NCI-H526 (cell line): ENCODE measurements around the gene RGS5.
"Not testable (repeated sequence)": the region's sequence is repeated elsewhere in the genome, so short reads cannot be mapped to it uniquely, and the experiment has no call there.

Experiments used
- DNase-seq, 2 experiments: peaks; one replicate each; lab custom pipeline; 2025; lab: John Stamatoyannopoulos, UW

RGS5 gene

GRCh38 chr1:163202833-163203451 lies at the start of gene RGS5:
RGS5 (minus strand) TSS chr1:163202916; CDS start chr1:163202835, 81 bp downstream.
- no peak for DNase-seq

- DNase-seq, result no peak
Measured at GRCh38 chr1:163250382-163250974, 47.8 kb upstream of the RGS5 start.

- DNase-seq, result no peak
Measured at GRCh38 chr1:163248064-163248463, 45.3 kb upstream of the RGS5 start.

- not testable (repeated sequence) for DNase-seq
Measured at GRCh38 chr1:163244648-163245047, 41.9 kb upstream of the RGS5 start.

GRCh38 chr1:163241746-163242145 lies 39.0 kb upstream of the RGS5 start:
- DNase-seq, result no peak

GRCh38 chr1:163240705-163241104 lies 38.0 kb upstream of the RGS5 start:
- no peak for DNase-seq

GRCh38 chr1:163233643-163234042 lies 30.9 kb upstream of the RGS5 start:
- DNase-seq, result not testable (repeated sequence)

- DNase-seq, result no peak
Measured at GRCh38 chr1:163231385-163231784, 28.7 kb upstream of the RGS5 start.

GRCh38 chr1:163230827-163231226 lies 28.1 kb upstream of the RGS5 start:
- DNase-seq, result no peak

- not testable (repeated sequence) for DNase-seq
Measured at GRCh38 chr1:163228271-163228670, 25.6 kb upstream of the RGS5 start.

- no peak for DNase-seq
Measured at GRCh38 chr1:163227126-163227525, 24.4 kb upstream of the RGS5 start.

- no peak for DNase-seq
Measured at GRCh38 chr1:163213626-163214025, 10.9 kb upstream of the RGS5 start.

GRCh38 chr1:163211667-163212066 lies 9.0 kb upstream of the RGS5 start:
- DNase-seq, result no peak

GRCh38 chr1:163205513-163205912 lies 2.8 kb upstream of the RGS5 start:
- no peak for DNase-seq

- DNase-seq, result no peak
Measured at GRCh38 chr1:163203561-163203960, 845 bp upstream of the RGS5 start.

- no peak for DNase-seq
Measured at GRCh38 chr1:163201906-163202305, 810 bp downstream of the RGS5 start.

GRCh38 chr1:163197022-163197421 lies 5.7 kb downstream of the RGS5 start:
- DNase-seq, result no peak

GRCh38 chr1:163196449-163196787 lies 6.3 kb downstream of the RGS5 start:
- no peak for DNase-seq

- DNase-seq, result no peak
Measured at GRCh38 chr1:163195728-163196448, 6.8 kb downstream of the RGS5 start.

- no peak for DNase-seq
Measured at GRCh38 chr1:163191301-163191700, 11.4 kb downstream of the RGS5 start.

- DNase-seq, result no peak
Measured at GRCh38 chr1:163188947-163189346, 13.8 kb downstream of the RGS5 start.

GRCh38 chr1:163187849-163188248 lies 14.9 kb downstream of the RGS5 start:
- DNase-seq, result no peak

- DNase-seq, result no peak
Measured at GRCh38 chr1:163186862-163187261, 15.9 kb downstream of the RGS5 start.
